RWPE1 (cell line): ENCODE data around the gene NHLRC4.

ENCODE experiments used
- CTCF ChIA-PET: fragments of 350-600 bp; sonication (Branson Sonifier 250); formaldehyde crosslinking; extraction: SDS; loops from one replicate; lab custom pipeline; 2021; lab: Yijun Ruan, JAX
- POLR2A ChIA-PET: fragments of 400-600 bp; formaldehyde crosslinking; extraction: SDS; loops from one replicate; lab custom pipeline; 2020; ENCODE audit warnings: antibody characterized with exemption; ENCODE audit not compliant: low non-redundant PET; lab: Yijun Ruan, JAX
- DNase-seq: peaks from one replicate; pipeline ENCODE4 v3.0.0; 2012; ENCODE audit warnings: low spot score
- H3K27ac ChIP-seq: fragments of 450-650 bp; 2 replicates; pipeline ENCODE4 v1.5.1; 2017
- CTCF ChIP-seq: fragments of 450-650 bp; conservative IDR thresholded peaks from 2 replicates; pipeline ENCODE4 v1.5.1; 2017; ENCODE audit warnings: low read depth, mild to moderate bottlenecking

Gene NHLRC4

GRCh38 chr16:586047-586644, 19.3 kb downstream of the NHLRC4 start:
- no peak for TF ChIP-seq CTCF
- ChIA-PET POLR2A (interaction anchor here (0.7 kb wide), 1 partner anchor 56 kb away, joined by 3 read pairs; no protein-coding TSS in a partner anchor), CTCF (no interaction called here)
- no peak for DNase-seq
- peak overlapping the region; percentile 98 for H3K27ac ChIP-seq

- POLR2A ChIA-PET, result interaction anchor here (0.7 kb wide), 1 partner anchor 56 kb away, joined by 3 read pairs; no protein-coding TSS in a partner anchor
- no peak for DNase-seq
- CTCF ChIA-PET, result no interaction called here
- peak overlapping the region; percentile 98 for H3K27ac ChIP-seq
- no peak for TF ChIP-seq CTCF
Measured at GRCh38 chr16:586645-587590, 20.1 kb downstream of the NHLRC4 start.

- CTCF ChIA-PET, result no interaction called here
- POLR2A ChIA-PET, result no interaction called here
- DNase-seq, result no peak
- no peak for TF ChIP-seq CTCF
- peak overlapping the region; percentile 98 for H3K27ac ChIP-seq
Measured at GRCh38 chr16:588639-588888, 21.8 kb downstream of the NHLRC4 start.

DNA sequence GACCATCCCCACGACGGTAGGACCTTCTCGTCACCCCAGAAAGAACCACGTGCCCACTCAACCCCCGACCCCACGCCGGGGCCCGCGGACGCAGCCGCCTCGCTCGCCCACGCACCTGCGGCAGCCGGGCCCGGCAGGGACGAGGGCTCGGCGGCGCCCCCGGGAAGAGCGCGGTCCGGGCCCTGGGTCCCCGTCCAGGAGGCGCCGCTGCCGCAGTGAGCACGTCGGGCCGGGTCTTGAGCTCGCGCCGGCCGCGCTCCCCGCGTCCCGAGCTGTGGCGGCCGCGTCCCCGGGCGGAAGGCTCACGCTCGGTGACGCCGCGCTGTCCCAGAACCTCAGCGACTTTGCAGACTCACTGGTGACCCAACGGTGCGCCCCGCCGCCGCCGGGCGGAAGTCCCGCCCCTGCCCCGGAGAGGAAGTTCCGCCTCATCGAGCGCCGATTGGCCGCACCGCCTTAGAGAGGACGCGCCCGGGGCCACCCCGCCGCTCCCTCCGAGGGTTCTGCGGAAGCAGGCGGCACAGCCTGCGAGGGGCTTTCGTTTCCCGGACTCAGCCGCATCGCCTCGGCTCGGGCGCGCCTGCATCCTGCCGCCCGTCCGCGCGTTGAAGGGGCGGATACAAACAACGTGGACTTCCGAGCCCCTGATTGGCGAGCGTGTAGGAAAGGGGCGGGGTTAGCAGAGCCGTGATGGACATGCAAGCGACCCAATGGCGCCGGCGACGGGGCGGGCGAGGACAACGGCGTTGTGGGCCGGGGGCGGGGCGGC, 22.3 kb downstream of the NHLRC4 start:
- ChIA-PET POLR2A (no interaction called here), CTCF (no interaction called here)
- TF ChIP-seq CTCF, result no peak
- peak overlapping the region; percentile 98 for H3K27ac ChIP-seq
- DNase-seq, result peak; percentile 92

GRCh38 chr16:589658-590187, 22.9 kb downstream of the NHLRC4 start, which contains the start of gene RAB40C:
RAB40C (plus strand) TSS chr16:590066; CDS start chr16:590292, 226 bp downstream.
- peak; percentile 99 for DNase-seq
- TF ChIP-seq CTCF, result no peak
- POLR2A ChIA-PET, result no interaction called here
- CTCF ChIA-PET, result no interaction called here
- H3K27ac ChIP-seq, result peak within 1 kb of the TSS; percentile 98
